GM19395 (cell line): ENCODE results near the gene AMOTL2.

Experiments
- ATAC-seq: cut with Tn5 transposase; IDR thresholded peaks from one replicate; pipeline ENCODE4 v1.9.1; 2021; ENCODE audit warnings: mild to moderate bottlenecking, moderate library complexity; ENCODE audit not compliant: unreplicated experiment

AMOTL2 gene

DNA sequence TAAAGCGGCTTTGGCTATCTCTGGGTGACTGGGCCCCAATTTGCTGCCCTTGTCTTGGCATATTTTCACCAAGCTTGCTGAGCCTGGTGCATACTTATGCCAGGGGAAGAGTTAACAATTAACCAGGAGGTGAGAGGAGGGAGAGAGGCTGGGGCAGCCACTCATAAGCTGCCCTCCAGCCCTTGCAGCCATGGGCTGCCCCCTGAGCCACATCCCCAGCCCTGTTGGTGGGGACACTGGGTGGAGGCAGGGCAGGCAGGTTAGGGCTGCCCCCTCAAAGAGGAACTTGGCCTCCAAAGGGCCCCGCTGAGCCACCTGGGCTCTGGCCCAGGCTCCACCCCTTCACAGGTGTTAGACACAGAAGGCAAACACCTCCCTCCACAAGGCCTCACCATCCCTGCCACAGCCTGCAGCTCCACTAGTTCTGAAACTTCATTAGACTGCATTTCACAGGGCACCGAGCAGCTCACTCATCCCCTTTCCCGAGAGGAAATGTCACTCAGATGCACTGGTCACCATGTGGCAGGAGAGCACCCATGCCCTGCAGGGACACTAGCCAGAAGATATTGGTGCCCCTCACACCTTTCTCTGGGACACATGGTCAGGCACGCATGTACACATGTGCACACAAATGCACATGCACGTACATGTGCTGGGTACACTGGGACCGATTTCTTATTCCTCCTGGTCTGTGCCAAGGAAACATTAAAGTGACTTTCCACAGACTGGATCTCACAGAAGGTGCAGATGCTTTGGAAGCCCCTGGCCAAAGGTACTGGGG, 20.2 kb downstream of the AMOTL2 start:
- no peak for ATAC-seq

DNA sequence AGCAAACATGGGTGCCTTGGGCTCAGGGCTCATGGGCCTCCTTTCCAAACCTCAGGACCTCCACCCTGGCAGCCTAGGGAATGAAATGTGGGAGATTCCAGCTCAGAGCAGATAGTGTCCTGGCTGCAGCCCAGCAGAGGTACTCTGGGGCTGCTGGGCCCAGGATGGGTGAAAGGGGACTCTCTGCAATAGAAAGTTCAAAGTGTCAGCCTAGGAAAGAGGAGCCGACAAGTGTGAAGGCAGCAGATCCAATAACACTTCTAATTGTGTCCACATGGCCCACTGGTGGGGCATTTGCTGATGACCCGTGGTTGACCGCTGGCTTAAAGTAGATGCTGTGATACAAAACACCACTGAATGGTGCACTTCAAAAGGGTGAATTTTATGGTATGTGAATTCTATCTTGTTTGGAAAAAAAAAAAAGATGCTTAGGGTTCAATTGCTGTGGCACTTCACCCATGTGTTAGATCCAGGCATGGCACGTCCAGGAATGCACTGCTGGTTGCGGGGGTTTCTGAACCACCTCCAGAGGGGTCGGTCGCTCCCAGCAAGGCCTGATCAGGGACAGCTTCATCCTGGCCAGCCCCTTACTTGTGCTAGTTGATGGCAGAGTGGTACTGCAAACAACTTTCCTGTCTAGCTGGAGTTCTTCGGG, 20.9 kb downstream of the AMOTL2 start:
- no peak for ATAC-seq

DNA sequence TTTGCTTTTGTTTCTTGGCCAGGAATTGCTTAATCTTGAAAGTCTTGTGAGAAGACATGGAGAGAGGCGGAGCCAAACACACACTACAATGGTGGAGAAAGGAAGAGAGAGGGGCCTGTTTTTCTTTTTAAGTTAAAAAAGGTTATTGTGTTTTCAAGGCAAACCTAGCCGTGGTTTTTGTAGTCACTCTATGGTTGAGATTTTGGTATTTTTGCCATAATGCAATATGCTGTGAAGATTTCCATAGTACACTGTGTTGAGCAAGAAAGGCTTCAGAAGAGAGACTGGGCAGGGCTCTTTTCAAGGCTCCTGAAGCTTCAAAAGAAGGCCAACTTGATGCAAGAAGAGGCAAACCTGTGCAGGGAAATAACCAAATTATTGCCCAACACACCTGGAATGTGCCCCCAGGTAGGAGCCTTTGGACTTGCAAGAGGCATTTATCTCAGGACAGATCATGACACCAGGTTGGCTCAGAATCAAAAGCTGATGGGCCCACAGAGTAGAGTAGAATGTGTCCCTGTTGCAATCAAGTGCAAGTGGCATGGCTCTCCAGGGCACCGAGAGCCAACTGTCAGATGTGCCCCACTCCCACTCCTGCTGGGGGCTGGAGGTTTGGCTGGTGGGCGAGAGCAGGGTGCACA, 22.1 kb downstream of the AMOTL2 start:
- no peak for ATAC-seq

DNA sequence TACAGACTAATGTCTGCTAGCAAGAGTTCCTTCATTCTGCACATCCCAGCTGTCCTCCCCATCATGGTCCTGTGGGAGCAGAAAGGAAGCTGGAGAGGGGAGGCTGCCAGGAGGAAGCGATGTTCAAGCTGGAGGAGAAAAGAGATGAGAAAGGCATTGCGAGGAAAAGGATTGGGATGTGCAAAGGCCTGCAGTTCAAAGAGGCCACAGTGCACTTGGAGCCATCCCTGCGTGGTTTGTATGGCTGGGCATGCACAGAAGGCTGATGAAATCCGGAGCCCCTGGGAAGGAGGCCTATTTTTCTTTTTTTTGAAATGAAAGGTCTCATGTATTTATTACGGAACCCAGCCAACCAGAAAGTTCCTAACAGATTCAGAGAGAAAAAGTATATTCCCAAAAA, 22.8 kb downstream of the AMOTL2 start:
- ATAC-seq = no peak

DNA sequence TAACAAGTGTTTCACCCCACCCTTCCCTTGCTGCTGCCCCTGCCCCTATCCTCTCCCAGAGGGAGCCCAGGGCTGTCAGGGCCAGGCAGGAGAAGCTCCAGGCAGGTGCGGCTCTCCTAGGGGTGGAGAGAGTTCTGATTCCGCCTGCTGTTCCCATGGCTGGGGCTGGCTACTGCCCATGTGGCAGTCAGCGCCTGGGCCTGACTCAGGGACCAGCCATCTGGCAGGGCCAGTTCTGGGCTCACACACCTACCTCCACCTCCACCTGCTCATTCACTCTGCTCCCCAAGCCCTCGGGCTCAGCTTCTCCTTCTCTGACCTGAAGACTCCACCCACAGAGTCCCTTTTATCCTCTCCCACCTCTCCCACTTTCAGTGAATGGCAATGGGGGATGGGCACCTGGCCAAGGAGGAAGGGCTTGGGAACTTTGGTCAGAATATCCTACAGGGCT, 23.4 kb downstream of the AMOTL2 start:
- no peak for ATAC-seq

DNA sequence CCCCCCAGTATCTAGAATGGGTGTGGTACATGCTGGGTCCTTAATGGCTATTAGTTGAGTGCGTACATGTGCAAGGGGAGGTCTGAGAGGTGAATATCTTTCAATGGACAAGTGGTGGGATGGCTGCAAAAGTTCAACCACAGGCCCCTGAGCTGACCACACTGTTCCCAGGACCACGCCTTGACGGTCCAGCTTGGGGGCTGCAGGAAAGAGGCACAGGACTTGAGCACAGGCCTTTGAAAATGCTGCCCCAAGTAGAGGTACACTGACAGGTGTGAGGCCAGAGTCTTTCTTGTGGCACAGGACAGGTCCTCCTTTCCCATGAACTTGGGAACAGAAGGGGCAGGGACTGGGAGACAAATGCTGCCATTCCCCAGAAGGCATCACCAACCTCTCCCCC, 24.0 kb downstream of the AMOTL2 start:
- no peak for ATAC-seq

DNA sequence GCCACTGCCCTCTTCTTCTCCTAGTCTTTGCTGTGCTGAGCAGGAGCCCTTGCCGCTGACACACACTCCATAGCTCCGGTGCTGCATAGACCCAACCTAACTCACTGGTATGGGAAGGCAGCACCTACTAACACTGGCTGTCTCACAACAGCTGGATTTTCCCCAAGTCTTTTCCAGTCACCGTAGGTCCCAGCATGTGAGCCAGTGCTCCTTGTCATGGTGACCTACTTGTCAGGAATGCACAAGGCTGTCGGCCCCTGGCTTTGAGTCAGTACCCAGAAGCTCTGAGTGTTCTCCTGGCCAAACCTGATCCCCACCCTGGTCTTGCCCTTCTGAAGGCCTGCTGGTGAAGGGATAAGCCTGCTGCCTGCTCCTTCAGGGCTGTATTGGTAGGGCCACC, 25.7 kb downstream of the AMOTL2 start:
- ATAC-seq = no peak

DNA sequence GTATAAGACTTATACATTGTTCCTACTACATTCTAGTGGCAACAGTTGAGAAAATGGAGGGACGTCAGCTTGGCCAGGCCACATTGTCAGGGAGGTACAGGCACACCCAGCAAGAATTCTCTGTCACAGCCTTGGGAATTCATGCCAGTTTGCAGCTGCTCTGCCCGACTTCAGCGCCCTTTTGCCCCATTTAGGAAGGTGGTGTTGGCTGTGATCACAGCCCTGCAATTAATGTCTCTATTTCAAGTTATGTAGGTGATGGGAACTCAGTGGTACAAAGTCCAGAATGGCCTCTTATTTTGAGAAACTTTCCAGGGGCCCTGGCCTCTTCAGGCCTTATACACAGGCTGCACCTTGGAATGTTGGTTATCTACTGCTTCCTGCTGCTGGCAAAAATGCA, 26.7 kb downstream of the AMOTL2 start:
- ATAC-seq = no peak

DNA sequence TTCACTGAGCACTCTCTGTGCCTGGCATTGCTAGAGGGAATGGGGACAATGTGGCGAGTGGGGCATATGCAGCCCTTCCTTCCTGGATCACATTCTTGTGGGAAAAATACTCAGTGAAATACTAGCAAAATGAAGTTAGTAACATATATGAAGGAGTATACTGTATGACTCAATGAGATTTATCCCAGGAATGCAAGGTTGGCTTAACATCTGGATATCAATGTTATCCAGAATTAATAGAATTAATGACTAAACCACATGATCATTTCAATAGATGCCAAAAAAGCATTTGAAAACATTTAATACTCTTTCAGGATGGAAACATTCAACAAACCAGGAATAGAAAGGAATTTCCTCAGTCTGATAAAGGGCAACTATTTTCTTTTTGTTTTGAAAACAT, 27.5 kb downstream of the AMOTL2 start:
- ATAC-seq = no peak

DNA sequence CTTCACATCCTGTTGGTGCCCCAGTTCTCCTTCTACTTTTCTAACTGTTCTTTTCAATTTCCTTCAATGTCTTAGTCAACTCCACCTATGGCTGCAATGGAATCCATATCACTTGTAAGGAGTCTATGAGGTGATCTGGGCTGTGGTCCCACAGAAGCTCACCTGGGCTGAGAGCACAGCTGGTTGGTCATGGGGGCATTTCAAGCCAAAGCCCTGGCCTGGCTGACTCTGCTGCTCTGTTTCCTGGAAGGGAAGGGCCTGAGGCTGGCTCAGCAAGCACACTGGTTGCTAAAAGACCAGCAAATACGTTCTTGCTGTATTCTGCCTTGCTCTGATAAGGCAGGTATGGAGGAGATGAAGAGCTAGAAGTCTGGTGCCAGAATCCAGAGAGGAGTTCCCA, 29.0 kb downstream of the AMOTL2 start:
- ATAC-seq = no peak

DNA sequence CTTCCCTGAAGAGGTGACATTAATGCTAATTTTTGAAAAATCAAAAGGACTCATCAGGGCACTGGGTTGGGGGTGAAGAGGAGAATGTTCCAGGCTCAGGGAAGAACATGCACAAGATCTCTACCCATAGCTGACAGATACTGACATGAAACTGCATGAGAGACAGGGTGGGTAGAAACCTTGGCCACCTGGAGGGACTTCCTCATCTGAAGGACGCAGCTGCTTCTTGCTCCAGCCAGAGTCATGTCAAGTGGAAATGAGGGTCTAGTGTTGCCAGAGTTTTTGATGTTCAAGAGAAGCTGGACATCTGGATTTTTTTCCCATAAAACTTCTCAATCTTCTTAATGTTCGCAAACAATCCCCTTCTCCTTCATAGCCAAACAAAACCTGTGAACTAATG, 29.7 kb downstream of the AMOTL2 start:
- ATAC-seq = no peak

DNA sequence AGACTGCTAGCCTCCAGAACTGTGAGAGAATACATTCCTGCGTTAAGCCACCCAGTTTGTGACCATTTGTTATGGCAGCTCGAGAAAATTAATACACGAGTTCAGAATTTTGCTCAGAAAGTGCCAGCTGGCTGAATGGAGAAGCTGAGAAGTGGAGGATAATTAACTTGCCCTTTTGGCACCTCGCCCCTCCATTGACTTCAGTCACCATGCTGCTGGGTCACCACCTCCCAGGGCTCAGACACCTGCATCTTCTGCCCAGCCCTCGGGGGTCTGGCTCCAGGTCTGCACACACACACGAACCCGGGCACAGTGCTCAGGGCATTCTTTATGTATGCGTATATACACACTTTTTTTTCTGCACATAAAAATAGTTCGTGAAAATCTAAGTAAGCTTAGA, 32.0 kb downstream of the AMOTL2 start:
- ATAC-seq = no peak

DNA sequence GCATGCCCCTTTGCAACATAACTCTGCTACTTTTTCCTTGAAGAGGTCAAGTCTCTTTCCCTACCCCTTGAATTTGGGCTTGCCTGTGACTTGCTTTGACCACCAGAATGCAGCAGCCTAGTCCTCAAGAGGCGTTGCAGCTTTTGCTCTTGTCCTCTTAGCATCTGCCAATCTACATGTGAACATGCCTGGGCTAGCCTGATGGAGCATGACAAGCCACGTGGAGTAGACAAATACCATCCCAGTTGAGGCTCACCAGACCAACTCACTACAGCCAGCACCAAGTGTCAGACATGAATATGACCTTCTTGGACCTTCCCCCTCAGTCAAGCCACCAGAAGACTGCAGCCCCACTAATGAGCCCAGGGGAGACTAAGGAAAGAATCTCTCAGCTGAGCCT, 32.9 kb downstream of the AMOTL2 start:
- no peak for ATAC-seq

DNA sequence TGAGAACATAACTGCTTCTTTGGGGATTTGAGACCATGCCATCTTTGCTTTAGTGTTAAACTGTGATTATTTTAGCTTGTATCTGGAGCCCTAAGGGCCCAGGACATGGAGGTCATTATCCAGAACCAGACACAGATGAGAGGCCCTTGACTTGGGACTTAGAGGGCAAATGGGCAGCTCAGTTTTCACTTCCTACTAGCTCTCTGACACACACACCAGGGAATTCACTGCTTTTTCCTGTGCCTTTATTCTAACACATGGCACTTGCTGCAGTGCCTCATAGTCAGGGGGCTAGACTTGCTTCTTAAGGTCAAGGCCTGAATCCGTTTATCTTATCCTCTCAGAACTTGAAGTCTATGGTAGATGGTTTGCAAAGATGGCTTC, 33.3 kb downstream of the AMOTL2 start:
- no peak for ATAC-seq

DNA sequence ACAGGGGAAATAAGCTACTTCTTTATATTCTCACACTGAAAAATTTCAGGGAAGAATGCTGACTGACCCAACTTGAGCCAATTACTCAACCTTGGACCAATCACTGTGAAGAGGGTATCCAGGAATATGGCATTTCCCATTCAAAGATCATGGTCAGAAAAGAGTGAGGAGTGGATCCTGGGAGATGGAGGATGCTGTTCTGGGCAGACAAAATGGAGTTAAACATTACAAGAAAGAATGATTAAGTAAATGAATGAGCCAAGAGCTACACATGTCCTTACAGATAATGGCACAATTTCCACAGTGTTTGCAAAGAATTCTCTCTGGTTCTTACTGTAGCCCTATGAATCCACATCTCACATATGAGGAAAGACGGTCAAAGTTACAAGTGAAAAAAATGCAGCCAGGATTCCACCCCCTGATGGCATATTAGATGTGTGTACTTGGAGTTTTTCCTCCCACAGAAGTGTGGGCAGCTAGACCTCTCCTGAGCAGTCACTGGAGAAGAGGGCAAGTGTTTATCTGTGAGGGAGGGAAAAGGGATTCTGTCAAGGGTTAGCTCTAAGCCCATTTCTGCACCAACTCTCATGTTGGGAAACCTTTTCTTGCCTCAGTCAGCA, 33.8 kb downstream of the AMOTL2 start:
- no peak for ATAC-seq

DNA sequence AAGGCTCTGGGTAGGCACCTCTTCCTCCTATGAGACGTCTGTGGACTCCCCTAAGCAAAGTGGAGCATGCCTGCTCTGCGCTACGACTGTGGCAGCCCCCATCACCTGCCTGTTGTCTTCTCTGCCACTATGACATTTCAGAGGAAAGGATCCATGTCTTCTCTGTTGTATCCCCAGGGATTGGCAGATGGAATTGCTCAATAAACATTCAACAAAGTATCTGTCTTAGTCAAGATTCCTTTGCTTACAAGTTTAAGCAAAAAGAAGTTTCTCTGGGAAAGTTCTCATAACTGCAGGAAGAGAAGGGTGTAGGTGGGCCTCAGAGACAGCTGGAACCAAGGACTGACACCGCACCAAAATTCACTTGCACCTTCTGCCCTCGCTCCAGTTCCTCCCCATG, 34.3 kb downstream of the AMOTL2 start:
- ATAC-seq = no peak

DNA sequence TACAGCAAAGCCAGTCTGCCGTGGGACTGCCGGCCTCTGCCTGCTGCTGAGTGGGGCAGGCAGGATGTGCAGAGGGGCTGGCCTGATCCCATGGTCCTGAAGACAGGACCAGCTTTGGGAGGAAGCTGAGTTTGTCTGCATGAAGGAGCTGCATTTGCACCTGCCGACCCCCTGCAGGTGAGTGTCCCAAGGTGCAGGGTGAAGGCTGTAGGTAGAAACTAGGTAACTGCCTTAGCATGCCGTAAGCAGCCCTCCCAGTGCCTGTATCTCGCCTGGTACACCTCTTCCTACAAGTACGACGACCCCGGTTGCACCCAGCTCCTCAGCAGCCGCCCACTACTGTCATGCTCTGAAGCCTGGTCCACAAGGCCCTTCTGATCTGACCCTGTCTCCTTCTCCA, 34.9 kb downstream of the AMOTL2 start:
- ATAC-seq = no peak

DNA sequence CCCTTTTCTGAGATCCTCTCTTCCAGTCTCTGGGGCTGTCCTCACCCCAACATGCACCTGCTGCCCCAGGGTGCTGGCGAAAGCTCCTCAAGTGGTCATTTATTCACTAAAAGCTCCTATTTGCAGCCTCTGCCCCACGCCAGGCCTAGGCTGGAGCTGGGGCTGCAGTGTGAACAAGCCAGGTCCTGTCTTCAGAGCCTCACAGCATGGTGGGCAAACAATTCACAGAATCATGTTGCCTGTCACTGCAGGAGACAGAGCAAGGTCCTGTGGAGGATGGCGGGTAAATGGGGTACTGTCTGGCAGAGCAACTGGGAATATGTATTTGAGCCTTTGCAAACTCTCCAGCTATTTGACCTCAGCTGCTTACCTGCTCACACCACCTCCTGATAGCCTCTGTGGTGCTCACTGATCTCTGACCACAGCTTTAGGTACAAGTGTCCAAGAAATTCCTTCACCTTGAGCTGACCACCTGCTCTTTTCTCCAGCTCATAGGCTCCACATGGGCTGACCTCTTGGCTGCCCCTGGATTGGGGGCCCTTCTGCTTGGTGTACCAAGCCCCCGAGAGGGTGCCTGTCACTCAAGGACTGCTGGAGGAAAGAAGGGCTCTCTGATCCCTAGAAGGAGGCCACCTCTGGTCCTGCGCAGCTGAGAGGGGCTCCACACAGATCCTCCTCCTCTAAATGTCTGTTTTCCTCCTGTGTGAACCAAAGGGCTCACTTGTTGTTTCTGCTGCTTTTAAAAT, 35.6 kb downstream of the AMOTL2 start:
- no peak for ATAC-seq

DNA sequence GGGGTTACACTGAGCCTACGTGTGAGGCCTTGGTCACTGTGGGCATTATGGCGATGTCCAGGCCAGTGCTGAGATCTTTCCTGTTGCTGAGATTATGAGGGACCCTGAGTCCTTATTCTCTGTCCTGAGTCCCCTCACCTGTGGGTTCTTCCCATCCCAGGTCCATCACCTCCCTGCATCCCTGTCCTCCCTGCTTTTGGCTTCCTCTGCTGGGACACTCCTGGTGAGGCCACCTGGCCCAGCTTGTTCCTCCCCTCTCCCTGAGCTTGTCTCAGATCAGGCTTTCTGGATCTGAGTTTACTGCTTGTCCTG, 36.1 kb downstream of the AMOTL2 start:
- ATAC-seq = no peak

DNA sequence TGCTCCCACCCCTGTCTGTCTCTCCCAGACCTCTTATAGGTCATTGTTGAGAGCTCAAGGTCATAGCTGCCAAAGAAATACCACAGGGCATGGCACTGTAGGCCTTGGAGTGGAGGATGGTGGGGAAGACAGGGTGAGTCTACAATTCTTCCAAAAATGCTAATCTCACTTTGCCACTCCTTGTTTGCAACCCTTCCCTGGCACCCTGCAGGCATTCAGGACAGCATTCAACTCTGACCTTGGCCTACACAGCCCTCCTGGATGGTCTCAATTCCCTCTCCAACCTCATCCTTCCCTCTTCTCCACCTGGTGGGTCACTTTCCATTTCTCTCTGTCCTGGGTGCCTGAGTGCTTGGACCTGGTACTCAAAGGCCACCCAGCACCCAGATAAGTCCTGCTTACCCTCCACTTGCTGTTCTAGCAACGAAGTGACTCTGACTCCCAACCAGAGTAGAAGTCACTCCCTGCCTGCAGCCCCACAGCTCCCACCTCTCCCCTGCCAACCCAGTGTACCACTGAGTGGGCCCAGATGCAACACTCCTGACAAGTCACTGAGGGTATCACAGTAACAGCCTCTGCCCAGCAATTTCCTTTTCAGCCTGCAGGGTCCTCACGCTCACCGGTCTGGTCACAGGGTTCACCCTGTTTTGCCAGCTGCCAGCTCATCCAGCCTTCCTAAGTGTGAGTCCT, 36.6 kb downstream of the AMOTL2 start:
- no peak for ATAC-seq

DNA sequence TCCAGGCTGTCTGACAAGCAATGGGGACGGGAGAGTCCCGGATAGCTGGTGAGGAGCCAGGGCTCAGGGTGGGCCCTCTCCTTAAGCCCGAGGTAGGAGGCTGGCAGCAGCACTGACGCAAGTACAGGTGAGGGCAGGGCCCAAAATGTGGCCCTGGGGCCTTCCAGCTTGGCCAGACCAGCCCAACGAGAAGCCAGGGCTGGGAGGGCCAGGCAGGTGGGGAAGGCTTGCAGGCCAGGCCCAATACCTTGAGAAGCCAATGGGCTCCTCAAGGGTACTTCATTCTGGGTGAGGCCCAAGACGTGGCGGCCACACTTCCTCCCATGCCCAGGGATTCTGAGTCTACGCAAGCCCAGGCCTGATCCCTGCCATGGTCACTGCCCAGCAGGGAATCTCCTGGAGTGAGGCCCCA, 37.2 kb downstream of the AMOTL2 start:
- ATAC-seq = no peak
